SH-SY5Y (cell line): Measurements from ENCODE around the gene CDK19.
A peak's percentile ranks its signal among the peaks of the same experiment; 100 is the strongest.

Experiments used
- GATA2 ChIP-seq: IDR thresholded peaks from 2 replicates; pipeline ENCODE4 v1.6.1; 2011; ENCODE audit warnings: mild to moderate bottlenecking, low read depth, low read length
- GATA3 ChIP-seq: IDR thresholded peaks from 2 replicates; pipeline ENCODE4 v1.6.1; 2011; ENCODE audit warnings: low read depth, mild to moderate bottlenecking, low read length, moderate library complexity

CDK19 gene

DNA sequence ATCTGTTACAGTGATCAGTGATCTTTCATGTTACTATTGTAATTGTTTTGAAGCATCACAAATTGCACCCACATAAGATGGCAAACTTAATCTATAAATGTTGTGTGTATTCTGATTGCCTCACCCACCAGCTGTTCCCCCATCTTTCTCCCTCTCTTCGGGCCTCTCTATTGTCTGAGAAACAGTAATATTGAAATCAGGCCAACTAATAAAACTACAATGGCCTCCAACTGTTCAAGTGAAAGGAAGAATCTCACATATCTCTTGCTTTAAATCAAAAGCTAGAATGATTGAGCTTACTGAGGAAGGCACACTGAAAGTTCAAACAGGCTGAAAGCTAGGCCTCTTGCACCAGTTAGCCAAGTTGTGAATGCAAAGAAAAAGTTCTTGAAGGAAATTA is 141.2 kb downstream of the CDK19 start:
- TF ChIP-seq GATA3 (no peak), GATA2 (no peak)

DNA sequence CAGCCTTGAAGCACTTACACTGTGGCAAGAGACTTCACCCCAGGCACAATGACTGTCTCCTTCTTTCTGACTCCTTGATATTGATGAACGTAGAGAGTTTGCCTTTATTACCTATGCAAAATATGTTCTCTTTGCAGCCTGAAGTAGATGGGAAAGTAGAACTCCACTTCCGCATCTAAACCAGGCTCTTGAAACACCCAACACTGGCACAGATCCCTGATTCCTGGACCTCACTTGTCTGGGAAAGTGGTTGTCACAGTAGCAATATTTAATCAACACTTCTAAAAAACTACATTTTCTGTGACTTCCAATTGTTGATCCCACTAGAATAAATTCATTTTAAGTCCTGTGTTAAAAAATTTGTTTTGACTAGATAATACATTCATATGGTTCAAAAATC is 143.1 kb downstream of the CDK19 start:
- no peak for TF ChIP-seq GATA3
- no peak for TF ChIP-seq GATA2

DNA sequence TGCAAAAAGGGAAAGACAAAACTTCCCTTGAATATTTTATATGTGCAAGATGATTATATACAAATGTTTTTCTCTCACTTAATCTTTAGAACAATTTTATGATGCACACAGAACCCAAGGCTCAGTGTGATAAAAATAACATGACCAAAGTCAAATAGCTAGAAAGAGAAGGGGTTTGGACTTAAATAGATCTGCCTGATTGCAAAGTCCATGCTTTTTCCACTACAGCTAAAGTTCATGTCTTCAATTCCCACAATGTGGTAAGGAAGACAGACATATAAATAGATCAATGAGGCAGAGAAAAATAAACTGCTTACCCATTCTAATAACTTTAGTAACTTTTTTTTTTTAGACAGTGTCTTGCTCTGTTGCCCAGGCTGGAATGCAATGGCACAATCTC is 143.8 kb downstream of the CDK19 start:
- TF ChIP-seq GATA3 (no peak), GATA2 (no peak)

DNA sequence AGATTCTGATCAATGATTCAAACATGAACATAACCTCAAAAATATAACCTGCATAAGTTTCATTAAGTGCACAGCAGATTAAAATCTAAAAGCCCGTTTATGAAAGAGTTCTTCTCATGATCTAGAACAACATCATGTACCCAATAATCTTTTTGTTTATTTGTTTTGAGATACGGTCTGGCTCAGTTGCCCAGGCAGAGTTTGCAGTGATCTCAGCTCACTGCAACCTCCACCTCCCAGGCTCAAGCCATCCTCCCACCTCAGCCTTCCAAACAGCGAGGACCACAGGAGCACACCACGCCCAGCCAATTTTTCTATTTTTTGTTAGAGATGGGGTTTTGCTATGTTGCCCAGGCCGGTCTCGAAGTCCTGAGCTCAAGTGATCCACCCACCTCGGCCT is 149.7 kb downstream of the CDK19 start:
- TF ChIP-seq GATA2, result no peak

DNA sequence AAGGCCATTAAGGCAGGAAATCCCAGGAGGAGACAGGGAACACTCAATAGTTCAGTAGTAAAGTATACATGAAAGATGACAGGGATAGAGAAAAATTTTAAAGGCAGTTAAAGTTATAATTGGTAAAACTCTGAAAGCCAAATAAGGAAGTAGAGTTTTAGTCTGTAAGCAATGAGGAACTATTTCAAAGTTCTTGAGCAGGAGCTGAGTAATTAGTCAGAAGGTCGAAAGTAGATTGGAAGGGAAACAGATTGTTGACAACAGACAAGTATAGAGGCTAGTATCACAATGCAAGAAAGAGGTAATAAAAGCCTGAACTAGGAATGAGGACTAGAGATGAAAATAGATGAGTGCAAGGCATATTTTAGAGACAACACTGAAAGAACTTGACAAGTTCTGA is 150.3 kb downstream of the CDK19 start:
- TF ChIP-seq GATA3 (no peak), GATA2 (no peak)

DNA sequence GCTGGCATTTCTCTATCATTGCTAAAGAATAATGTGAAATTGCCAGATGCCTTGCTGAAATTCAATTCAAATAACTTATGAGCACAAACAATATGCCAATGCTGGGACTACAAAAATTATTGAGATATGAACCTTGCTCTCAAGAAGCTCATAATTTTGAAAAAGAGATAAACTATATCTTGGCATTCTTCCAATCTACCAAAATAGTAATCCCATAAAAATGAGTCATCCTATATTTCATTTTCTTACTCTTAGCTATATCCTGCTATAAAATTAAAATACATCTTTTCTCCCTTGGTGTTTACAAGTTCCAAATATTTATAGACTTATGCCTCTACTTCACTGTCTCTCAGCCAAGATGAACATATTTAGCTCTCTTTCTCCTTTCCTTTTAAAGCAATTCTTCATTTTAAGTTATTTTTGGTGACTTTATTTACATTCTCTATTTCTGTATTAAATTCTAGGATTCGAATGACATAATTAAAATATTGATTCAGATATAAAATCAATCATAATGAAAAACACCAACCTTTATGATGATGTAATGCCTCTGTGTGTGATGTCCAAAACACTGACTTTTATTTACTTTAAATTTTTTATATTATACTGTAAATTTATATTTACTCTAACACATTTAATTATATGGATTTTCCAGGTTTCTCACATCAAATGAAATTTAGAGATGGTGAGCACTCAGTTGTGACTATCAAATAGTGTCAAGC is 152.6 kb downstream of the CDK19 start:
- no peak for TF ChIP-seq GATA3
- TF ChIP-seq GATA2, result no peak

DNA sequence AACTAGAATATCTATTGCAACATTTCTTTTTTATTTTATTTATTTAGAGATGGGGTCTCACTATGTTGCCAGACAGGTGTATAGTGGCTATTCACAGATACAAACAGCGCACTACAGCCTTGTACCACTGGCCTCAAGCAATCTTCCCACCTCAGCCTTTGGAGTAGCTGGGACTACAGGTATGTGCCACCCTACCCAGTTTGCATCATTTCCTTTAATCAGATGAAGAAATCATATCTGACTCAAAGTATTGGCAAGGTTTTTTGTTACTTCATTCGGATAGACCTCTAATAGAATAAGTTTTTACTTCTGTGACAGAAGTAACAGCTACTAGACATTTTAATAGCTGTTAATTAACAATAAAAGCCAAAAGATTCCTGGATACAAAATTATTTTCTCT is 153.9 kb downstream of the CDK19 start:
- TF ChIP-seq GATA3 (no peak), GATA2 (no peak)

DNA sequence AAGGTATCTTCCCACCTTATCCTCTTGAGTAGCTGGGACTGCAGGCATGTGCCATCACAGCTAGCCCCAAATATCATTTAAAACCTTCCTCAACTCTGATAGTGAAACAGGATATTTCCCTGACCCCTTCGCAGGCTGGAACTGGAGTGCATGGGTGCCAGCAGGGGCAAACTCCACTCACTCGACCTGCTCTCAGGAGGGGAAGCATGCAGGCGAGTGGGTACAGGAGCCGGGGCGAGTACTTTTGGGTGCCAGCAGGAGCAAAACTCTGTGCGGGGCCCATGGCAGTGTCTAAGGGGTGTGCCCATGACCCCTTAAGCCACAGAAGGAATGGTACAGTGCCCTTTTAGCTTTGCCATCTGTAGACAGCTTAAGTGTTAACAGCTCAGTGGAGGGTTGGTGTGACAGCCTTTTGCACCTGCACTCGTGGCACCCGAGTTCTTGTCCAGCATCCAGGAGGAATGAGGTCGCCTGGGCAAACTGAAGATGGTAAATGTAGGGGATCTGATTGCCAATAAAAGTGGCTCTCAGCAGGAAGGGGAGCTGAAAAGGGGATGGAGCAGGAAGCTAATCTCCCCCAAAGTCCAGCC is 155.1 kb downstream of the CDK19 start:
- TF ChIP-seq GATA3 (no peak), GATA2 (no peak)

DNA sequence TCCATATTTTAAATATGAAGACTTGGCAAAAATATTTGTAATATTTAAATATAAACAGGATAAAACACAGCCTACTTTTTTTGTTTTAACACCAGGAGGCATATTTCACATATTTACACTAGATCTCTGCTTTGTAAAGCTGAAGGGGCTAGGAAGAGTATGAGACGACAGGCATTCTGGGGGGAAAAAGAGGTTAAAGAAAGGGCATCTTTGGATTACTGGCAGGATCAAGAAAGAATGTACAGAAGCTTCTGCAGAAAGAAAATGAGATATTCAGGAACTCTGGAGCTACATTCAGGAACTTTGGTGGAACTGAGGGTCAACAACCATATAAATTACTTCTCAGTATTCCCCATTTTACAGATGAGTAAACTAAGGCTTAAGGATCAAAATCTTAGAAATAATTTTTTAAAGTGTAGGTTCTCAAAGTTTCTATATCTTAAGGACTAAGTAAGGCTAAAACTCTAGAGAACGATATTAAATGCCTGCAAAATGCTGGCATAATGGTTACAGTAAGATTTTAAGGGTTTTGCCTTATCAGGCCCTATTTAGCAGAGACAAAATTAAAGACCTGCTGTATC is 156.5 kb downstream of the CDK19 start:
- TF ChIP-seq GATA3 (no peak), GATA2 (no peak)

DNA sequence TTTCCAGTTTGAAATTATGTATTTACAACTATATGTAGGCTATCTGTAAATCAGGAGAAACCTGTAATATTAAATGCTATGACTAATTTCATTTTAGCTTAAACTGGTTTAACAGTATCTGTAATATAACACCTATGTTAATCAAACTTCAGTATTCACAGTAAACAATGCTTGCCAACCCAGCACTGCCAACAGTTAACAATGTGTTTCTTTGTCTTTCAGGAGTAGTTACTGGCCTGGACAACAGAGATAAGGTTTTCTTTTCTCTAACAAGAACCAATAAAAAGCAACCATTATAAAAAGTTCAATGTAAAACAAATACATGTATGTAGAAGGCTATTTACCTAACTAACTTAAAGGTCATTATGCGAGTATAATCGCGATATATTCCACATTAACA is 158.8 kb downstream of the CDK19 start:
- no peak for TF ChIP-seq GATA3
- TF ChIP-seq GATA2, result no peak

DNA sequence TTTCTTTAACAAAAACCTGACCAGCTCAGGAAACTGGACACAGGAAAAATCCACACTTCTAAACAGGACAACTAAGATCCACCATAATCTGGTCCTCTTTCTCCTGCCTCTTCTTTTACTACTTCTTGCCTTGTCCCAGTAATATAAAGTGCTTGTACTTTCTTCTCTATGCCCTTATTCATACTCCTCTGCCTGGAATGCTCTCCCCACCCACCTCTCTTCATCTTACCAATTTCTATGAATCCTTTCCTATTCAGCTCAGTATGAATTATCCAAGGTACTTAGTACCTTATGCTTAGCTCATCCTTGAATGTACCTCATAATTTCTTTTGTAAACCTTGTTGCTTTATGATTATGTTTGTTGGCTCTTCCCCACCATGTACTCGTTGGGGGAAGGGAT is 159.4 kb downstream of the CDK19 start:
- TF ChIP-seq GATA2, result no peak
- TF ChIP-seq GATA3, result no peak

DNA sequence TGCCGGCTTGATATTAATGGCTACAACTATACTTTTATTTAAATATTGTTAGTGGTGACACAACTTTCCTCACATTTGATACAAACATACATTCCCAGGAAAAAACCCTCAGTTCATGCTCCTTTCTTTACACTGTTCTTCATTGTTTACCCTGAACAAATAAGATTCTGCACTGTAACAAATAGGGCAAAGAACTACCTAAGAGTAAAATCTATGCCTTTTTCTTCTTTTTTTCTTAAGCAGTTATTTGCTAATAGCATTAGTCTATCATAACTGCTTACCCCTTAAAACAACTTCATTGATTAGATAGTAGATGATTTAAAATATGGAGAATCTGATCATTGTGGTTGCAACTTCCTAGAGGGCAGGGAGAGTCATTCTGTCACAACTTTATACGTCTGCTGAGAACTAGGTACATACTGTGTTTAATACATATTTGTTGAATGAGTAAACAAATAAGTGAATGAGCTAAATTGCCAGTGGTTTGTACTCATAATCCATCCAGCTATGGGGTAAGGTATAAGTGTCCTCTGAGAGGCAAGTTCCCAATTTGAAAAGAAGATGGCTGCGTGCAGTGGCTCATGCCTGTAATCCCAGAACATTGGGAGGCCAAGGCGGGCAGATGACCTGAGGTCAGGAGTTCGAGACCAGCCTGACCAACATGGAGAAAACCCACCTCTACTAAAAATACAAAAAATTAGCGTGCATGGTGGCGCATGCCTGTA is 161.0 kb downstream of the CDK19 start:
- TF ChIP-seq GATA2 (no peak), GATA3 (no peak)

DNA sequence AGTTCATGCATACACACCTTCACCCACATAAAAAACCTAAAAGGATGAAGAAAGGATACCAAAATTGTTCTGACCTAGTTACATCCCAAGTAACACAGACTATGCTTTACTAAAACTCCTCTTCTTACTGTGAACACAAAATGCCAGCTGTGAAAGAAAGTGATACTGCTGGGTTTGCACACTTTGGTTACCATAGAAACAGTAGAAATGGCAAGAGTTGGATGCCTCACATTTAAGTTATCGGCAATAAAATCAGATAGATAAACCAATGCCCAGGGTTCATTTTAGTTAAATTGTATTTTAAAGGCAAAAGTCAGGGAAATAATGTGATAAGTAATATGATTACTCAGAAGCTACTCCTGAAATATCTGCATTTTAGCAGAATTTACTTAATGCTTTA is 161.9 kb downstream of the CDK19 start:
- TF ChIP-seq GATA2 (no peak), GATA3 (peak; percentile 57; the same call in 1 of the 2 replicates)

DNA sequence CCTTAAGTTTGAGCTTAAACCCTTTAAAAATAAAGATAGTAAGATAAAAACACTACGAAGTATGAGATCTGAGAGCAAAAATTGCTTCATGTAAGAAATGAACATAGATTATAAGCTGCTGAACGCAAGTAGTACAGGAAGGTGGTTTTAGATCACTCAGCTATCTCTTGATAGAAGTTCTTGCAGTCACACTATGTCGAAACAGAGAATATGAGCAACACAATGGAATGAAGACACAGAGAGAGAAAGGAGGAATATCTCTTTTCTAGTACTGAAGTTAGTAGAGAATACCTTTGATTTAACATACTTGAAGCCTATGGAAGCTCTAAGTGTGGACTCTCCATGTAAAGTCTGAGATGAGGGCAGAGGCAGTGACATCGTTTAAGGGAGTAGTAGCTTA is 162.7 kb downstream of the CDK19 start:
- TF ChIP-seq GATA2, result no peak
- no peak for TF ChIP-seq GATA3

DNA sequence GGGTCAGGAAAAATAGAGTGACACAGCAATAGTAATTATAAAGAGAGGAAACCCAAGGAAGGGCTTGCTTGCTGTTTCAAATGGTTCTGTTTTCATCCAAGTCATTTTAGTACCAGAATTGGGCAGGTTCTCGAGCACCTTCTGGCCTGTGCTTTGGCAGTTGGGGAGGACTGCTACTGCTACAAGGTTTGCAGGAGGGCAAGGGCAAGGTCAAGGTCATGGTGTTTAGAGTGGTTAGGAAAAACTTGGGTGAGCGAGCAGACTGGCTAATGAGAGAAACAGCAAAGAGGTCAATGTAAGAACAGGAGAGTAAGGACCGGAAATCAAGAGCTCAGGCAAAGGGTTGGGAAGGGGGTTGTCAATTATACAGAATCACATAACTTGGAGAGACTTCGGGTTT is 164.5 kb downstream of the CDK19 start:
- no peak for TF ChIP-seq GATA3
- no peak for TF ChIP-seq GATA2

DNA sequence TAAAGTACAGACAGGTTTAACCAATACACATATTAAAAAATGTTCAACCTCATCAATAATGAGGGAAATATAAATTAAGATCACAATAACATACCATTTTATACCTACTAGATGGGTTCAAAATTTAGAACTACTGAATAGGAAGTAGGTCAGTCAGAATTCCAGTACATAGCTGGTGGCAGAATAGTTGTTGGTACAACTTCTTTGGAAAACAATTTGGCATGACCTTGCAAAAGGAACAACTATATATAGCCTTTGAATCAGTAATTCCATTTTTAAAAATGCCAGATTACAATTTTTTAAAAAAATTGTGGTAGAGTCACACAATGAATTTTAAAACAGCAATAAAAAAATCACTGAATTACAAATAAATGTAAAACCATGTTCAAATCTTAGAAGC is 165.6 kb downstream of the CDK19 start:
- TF ChIP-seq GATA2 (no peak), GATA3 (no peak)
